ENCODE data around the gene JMJD8.
A peak's percentile ranks its signal among the peaks of the same experiment; 100 is the strongest.
"Not testable (repeated sequence)": the region's sequence is repeated elsewhere in the genome, so short reads cannot be mapped to it uniquely, and the experiment has no call there.

Gene JMJD8

DNA sequence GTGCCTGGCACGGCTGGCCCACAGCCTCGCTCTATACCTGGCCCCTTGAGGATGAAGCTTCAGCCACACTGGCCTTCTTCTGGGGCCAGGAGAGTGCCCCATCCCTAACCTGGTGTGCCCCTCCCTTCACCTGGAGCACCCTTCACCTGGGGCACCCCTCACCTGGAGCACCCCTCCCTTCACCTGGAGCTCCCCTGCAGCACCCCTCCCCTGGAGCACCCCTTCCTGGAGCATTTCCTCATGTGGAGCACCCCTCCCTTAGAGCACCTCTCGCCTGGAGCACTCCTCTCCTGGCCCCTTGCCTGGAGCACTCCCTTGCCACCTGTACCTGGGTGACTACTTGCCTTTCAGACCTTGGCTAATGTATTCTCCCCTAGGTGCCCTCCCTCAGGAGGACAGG lies 23.9 kb upstream of the JMJD8 start:
- no peak for DNase-seq

DNA sequence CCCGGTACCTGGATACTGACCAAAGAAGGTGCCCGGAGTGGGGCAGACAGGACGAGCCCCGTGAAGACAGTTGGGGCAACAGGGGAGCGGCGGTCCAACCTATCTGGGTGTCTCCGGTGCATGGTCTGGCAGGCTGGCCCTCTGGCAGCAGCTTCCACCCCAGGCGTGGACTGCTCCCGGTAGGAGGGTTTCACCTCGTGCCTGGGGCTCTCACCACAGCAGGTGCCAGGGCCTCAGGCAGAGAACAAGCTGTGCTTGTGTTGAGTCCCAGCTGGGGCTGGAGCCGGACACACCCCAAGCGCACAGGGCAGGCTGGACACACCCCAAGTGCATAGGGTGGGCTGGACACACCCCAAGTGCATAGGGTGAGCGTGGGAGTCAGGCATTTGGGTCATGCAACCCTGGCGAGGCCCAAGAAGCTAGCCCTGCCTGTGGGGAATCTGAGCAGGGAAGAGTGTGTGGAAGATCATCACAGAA lies 23.0 kb upstream of the JMJD8 start:
- DNase-seq: no peak

DNA sequence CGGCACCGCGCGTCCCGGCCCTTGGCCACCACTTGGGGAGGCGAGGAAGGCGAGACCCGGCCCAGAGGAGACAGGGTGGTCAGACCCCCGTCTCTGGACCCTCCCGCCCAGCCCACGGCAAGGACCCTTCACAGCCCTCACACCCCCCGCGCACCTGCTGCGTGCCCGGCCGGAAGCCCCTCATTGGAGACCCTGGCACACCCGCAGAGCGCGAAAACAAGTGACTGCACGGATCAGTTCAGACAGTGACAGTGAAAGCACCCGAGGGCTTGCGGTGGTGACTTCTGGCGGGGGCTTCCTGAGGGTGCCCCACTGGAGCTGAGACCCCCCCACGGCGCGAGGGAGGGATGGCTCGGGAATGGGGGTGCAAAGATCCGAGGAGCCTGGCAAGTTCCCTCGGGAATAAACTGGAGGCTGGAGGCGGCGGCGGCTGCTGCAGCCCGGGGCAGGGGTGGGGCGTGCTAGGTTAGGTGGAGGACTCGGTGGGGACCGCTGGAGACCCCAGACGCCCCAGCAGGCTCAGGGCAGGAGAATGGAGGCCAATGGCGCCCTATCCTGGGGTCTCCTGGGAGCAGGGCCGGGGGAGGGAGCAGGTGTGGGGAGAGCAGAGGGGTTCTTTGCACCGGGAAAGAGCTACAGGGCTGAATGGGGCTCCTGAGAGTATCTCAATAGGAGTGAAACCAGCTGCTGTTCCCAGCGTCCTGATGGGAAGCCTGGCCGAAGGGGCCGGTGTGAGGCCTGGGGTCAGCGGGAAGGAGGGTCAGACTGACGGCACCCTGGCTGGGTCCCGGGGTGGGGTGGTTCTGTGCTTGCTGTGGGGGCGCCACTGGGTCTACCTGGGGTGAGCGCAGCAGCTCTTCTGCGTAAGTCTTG lies 22.3 kb upstream of the JMJD8 start:
- no peak for DNase-seq

DNA sequence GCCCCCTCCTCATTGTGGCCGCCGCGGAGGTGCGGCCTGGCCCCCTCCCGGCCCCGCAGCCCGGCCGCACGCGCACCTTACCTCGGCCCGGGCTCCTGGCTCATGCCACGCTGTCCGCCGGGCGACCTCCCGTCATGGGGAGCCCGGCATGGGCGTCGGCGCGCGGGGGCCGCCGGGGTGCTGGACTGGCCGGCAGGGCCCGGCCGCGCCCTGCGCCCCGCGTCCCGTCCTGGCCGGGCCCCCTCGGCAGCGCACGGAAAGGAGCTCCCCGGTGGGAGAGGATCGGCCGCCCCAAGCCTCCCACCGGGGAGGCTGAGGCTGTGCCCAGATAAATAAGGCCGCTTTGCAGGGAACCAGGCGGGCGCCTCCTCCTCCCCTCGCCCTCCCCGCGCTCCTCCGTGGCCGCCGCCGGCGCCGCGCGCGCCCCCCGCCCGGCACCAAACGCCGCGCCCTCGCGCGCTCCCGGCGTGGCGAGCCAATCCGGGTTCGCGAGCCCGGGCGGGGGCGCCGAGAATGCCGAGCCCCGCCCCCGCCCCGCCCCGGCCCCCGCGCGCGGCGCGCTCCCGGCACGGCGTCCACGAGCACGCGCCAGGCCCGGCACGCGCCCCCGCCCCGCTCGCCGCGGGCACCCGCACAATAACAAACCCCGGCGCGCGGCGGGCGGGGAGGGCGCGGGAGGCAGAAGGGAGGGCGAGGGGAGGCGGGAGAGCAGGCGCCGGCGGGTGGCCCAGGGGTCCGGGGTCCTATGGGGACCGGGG lies 21.5 kb upstream of the JMJD8 start, which contains the start of gene FBXL16:
Gene FBXL16, minus strand, starts transcription at position 371 of the 758 bp plus-strand sequence. CDS start 8,396 bp downstream, outside the sequence.
- no peak for DNase-seq

DNA sequence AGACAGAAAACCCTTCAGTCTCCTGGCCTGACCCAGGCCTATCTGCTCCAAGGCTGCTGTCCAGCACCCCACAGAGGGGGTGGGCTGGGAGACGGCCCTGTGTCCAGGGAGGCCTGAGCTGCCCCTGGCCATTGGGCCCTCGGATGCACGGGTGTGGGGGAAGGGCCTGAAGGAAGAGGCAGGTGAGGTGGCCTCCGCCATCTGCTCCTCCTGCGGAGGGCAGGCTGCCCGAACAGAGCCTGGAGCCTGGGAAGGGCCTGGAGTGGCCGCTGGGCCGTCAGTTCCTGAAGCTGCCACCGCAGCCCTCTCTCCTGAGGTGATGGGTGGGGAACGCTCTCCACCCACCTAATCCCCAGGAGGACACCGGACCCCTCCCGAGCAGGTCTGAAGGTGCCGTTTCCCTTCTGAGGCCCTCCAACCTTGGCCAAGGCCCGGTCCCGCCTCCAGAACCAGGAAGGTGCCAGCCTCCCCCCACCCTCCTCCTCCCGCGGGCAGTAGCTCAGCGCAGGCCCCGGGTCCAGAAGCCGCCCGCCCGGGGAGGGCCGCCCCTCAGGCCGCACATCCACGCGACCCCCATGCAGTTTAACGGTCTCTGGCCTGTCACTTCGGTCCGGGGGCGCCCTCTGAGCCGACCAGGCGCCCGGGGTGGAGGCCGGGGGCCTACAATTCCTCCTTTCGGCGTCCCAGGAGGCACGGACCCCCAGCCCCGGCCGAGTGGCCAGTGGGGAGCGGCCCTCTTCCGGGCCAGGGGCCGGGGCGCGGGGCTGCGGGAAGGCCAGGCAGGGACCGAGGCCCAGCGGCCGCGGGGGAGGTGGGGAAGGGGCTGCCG lies 20.6 kb upstream of the JMJD8 start:
- no peak for DNase-seq

DNA sequence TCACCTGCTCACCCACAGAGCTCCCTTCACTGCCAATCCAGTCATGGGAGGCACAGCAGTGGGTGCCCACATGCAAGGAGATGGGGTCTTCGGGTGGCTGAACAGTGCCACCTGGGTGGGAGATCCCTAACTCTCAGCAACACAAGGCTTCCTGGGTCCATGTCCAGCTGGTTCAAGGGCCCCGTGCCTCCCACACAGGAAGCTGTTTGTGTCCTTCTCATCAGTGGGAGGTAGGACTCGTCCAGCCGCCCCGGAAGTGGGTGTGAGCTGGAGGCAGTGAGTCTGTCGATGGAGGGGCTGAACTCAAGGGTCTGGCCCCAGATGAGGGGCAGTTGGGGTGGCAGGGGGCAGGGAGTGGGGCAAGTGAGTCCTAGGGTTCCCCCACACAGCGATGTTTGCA lies 19.9 kb upstream of the JMJD8 start:
- DNase-seq: no peak

DNA sequence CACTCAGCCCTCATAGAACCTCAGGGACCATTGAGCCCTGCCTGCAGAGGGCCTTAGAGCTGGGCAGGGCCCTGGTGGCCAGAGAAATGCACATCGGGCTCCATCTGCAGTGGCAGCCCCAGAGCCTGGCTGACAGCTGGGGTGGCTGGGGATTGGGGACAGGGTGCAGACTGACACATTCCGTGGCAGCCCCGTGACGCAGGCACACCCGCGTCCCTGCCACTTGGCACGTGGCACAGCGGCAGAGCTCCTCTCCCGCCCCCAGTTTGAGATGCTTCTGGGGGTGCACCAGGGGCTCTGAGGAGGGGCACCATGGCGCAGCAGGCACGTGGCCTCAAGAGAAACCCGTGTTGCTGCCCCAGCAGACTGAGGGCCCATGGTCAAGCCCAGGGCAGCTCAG lies 19.3 kb upstream of the JMJD8 start:
- DNase-seq: no peak

DNA sequence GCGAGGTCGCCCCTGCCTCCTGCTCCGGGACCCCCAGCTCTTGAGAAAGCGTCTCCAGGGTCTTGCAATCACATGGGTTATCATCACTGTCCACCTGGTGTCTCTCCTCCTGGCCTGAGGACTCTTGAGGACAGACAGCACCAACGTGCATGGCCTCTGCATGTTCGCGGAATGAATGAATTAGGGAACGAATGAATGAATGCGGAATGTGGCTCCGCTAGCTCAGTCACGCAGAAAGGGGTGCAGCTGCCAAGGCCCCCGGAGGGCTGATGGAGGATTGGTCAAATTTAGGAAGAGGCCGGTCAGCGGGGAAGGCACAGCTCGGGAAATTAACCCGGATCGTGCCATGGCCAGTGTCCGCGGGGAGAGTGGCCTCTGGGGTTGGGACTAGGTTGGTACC lies 18.2 kb upstream of the JMJD8 start:
- DNase-seq: no peak

DNA sequence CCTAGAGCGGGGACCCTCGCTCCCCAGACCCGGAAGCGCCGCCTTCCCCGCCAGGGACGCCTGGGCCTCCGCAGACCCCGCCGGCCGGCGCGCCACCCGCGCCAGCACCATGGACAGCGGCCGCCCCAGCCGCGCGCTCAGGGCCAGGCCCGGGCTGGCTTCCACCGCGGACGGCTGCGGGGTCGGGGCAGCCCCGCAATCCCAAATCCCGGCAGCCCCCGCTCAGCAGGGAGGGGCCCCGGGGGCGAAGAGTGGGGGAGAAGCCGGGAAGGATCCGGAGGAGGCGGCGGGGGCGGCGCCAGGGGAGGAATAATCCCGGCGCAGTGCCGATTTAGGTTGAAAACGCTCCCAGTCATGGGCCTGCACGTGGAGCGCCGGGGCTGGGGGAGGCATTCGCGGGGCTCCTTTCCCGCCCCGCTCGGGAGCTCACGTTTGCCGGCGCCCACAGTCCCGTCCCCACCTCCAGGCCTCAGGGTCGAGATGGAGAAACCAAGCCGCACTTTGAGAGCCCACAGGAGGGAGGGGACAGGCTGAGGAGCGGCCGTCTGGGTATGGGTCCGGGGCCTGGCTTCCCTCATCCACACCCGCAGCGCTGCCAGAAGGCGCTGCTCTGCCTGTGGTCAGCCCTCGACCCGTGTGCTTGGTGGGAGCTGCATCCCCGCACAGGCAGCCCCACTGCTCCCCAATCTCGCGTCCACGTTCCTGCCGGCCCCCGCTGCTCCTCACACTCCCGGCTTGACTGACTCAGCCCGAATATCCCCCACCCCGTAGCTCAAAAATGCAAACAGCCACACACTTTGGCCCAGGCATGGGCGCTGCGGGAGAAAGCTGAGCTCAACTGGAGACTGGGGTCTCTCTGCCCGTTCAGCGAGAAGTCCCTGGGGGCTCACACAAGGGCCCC lies 16.8 kb upstream of the JMJD8 start:
- DNase-seq: peak; percentile 27

DNA sequence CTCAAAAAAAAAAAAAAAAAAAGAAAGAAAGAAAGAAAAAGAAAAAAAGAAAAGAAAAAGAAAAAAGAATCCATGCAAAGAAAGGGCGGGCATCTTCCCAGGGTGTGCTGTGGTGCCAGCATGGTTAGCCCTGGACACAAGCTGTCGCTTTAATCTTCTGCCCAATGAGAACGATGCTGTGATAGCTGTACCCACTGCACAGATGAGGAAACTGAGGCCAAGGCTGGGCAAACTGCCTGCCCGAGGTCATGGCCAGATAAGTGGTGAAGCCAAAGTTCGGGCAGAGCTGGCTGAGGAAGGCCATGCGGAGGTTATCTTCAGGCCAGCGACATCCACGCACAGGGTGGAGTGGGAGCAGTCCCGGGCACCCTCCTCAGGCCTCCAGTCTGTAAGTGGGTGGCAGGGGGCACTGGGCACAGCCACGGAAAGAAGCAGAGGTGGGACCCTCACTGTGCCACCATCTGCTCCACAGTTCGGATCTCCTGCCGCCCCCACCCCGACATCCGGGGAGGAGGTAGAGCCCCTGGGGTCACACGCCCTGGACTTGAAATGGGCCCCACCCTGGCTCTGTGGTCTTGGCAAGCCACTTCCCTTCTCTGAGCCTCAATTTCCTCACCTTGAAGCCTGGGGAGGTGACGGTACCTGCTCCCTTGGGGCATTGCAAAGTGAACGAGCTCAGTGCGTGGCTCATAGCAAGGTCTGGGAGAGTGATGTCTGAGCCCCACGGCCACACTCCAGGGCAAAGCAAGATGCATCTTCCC lies 15.0 kb upstream of the JMJD8 start:
- no peak for DNase-seq

DNA sequence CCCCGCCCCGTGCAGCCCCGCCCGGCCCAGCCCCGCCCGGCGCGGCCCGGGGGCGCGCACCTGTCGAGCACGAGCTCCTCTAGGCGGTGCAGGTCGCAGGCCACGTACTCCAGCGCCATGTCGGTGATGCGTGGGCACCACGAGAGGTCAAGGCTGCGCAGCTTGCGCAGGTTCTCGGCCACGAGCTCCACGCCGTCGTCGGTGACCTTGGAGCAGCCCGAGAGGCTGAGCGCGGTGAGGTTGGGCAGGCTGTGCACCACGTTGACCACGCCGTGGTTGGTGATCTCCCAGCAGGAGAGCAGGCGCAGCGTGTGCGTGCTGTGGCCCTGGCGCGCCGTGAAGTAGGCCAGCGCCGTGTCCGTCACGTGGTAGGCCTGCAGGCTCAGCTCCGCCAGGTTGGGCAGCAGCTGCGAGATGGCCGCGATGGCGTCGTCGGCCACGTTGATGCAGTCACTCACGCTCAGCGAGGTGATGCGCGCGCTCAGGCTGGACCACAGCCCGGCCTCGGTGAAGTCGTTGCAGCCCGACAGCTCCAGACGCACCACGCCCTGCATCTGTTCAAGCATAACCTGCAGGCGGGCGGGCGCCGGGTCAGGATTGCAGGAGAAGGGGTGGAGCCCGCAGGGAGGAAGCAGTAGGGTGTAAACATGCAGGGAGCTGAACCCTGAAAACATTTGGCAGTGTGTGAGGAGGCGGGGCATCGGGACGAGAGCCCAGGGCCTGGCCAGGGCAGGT lies 11.4 kb upstream of the JMJD8 start:
- peak; percentile 68 for DNase-seq

DNA sequence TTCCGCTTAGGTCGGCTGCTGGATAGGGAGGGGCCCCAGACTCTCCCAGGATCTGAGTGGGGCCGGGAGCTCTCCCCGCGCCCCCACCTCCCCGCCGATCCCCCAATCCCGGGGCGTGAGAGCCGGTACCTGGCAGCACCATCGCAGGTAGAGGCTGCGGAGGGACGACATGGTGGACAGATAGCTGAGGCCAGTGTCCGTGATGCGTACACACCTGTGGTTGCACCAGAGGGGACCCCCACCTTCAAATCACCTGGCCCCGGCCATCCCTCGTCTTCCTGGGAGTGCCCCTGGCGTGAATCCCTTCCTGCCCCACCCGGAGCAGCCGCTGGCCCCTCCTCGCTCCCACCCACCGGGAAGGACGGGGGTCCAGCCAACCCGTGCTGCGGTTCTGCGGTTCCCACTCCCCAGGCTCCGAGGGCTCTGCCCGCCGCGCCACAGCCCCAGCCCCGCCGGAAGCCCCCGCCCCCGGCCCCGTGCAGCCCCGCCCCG lies 10.8 kb upstream of the JMJD8 start:
- no peak for DNase-seq

DNA sequence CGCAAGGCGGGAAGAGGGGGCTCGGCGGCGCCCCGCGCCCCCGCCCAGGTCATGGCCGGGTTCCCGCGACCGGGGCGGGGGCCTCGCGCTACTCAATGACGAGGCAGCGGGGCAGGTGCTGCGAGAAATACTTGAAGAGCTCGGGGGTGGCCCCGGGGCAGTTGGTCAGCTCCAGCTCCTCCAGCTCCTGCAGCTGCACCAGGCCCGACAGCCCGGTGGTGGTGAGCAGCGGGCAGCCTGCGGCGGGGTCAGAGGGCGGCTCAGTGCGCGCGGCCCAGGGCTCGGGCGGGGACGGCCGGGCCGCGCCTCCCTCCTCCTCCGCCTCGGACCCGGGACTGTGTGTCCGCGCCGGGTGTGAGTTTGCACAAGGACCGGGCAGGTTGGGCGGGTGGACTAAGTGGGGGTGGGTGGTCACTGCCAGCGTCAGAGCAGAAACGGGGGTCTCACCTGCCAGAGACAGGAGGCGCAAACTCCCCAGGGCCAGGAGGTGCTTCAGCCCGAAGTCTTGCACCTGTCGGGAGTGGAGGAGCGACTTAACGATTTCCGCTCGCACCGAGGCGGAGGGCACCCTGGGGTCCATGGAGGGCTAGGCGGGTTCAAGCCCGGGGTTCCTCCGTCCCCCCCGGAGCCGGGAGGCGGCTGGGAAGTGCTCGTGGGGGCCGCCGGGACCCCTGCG lies 10.2 kb upstream of the JMJD8 start:
- DNase-seq: no peak

DNA sequence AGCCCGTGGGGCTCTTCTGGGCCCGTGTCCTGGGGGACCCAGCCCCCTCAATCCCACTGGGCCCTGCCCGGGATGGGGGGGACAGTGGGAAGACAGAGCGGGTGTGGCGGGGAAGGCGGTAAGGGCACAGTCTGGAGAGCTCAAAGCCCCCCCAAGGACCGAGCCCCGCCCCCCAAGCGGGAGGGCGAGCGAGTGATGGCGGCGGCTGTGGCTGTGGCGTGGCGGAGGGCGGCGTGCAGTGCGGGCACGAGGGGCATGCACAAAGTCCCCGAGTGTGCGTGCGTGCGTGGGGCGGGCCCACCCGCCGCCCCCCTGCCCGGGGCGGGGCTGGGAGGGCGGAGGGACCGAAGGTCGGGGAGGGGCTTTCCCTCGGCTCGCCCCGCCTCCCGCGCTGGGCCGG lies 9.6 kb upstream of the JMJD8 start:
- DNase-seq: no peak

DNA sequence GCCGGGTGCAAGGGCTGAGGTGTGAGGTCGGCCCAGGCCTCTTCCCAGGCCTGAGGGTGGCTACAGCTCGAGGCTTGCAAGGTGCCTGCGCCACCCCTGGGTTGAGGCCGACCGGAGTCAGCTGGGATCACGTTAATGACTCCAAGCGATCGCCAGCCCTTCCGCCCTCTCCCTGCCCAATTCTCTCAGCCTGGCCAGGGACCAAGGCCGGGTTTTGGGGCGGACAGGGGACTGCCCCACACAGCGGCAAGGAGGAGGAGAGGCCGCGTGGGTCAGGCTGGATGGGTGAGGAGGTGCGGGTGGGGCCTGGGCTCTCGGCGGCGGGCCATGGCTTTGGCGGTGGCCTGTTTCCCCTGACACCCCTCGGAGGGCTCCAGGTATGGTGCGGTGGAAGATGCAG lies 9.2 kb upstream of the JMJD8 start:
- DNase-seq: no peak

DNA sequence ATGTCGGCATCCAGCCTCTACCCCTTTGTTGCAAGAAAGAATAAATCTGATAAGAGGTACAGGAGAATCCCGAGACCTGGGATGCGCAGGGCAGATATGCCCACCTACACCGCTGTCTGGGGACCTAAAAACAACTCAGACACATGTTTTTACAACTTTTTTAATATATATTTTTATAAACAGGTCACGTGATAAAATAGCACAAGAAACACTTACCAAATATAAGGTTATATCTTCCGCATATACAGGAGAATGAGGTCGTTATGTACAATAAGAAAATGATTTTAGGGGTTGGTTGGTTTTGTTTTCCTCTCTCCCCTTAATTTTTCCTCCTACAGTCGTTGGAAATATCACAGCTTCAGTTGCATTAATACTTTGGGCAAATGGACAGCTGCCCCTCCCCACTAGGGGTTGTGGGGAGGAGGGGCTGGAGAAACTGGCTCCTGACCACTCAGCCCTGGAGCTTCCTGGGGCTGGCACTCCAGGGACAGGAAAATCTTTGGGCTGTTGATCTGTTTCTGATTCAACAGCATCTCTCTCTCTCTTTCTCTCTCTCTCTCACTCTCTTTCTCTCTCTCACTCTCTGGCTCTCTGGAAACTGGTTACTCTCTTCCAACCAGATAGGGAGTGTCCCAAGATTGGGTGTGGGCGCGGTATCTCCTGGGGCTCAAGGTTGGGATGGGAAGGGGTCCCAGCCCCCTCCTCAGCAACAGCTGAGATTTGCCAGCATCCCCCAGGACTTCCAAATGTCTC lies 8.4 kb upstream of the JMJD8 start:
- DNase-seq: no peak

DNA sequence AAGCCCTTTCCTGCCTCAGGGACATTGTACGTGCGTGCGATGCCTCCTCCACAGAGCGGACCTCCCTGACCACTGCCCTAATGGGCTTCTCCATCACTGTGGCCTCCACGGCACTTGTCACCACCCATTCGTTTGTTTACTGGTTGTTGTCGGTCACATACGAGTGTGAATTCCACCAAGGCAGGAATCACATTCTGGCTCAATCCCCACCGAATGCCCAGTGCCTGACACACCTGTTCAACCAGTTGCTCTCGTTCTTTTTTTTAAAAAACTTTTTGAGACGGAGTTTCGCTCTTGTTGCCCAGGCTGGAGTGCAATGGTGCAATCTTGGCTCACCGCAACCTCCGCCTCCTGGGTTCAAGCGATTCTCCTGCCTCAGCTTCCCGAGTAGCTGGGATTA lies 7.1 kb upstream of the JMJD8 start:
- not testable (repeated sequence) for DNase-seq

DNA sequence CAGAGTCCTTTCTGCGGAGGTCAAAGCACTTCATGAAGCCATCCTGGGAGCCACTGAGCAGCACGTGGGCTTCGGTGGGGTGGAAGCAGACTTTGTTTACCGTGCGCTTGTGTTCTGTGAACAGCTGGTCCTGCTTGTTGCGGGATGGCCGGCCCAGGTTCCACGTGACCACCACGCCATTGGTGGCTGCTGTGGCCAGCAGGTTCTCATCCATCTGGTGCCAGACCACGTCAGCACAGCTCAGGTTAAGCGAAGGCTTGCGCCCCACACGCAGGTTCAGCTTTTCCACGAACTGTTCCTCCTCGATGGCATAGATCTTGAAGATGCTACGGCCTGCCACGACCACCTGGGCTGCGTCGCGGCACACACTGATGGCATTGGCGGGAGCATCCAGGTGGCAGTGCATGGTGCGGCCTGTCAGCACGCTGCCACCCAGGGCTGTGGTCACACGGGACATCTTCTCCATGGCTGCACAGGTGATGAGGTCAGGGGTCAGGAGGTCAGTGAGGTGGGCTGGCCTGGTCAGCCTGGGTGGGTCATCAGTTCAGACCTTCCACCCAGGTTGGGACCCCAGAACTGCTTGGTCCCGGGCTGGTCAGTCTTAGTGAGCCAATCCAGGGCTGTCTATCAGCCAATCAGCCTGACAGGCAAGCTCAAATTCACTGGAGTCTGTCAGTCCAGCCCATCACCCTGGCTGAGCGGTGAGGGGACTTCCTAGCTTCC lies 5.2 kb upstream of the JMJD8 start:
- no peak for DNase-seq

All from stimulated activated naive CD4-positive, alpha-beta T cell treated with Interleukin-2 at 50 U/mL for 16 hours (primary cell).